Bronchial epithelial cell (primary cell): ENCODE results near the gene PI4K2A. TPM values are rescaled to one million over a fixed set of nuclear protein-coding genes. Genes with fewer than 3 reads are reported as not detected.
A peak's percentile ranks its signal among the peaks of the same experiment; 100 is the strongest.

Experiments used
- DNase-seq: peaks from one replicate; pipeline ENCODE4 v3.0.0-alpha.2; 2010; ENCODE audit warnings: low read depth
- FAIRE-seq: peaks from 2 replicates; lab custom pipeline; 2011; peaks lifted over from hg19 to GRCh38; lab: Jason Lieb, UNC
- H3K27me3 ChIP-seq: 2 replicates; pipeline ENCODE4 v1.5.1; 2011; ENCODE audit warnings: low read length; ENCODE audit not compliant: control insufficient read depth, insufficient read depth
- H3K36me3 ChIP-seq: 2 replicates; pipeline ENCODE4 v1.5.1; 2011; ENCODE audit warnings: low read length; ENCODE audit not compliant: control insufficient read depth, insufficient read depth
- H3K4me3 ChIP-seq: 2 replicates; pipeline ENCODE4 v1.5.1; 2011; ENCODE audit warnings: mild to moderate bottlenecking, low read depth, low read length, control low read depth
- CTCF ChIP-seq: IDR thresholded peaks from 2 replicates; pipeline ENCODE4 v1.5.1; 2011; ENCODE audit warnings: mild to moderate bottlenecking, moderate library complexity, low read length, control low read depth, inconsistent platforms; ENCODE audit not compliant: insufficient read depth, severe bottlenecking
- total RNA-seq: library from RNA; depleted of rRNA; stranded (reverse); fragments of >200 nt; gene quantifications from 2 replicates; pipeline ENCODE4 v1.2.1, GENCODE V29; 2014

The PI4K2A gene
- total RNA-seq, 1 donor from 2014 or later: 33.7 TPM

DNA sequence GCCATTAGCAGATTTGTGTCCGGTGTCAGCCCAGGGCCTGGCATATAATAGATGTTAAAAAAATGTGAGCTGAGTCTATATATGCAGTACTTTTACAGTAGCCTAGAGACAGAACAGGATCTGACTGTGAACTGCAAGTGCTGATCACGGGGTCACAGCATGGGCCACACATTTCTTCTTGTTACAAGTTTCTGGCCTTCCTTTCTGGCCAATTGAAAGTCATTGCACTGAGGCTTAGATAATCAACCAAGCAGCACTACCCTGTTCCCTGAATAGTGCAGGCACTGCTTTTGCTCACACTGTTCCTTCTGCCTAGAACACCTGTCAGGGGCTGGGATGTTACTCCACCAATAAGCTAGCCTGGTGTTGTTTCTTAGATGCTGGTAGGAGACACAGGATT lies 67.7 kb downstream of the PI4K2A start:
- Histone ChIP-seq H3K36me3 (no peaks in the 10 kb centered on the region), H3K4me3 (no peak overlapping the region), H3K27me3 (no peaks in the 10 kb centered on the region)
- DNase-seq (no peak), FAIRE-seq (no peak)
- no peak for TF ChIP-seq CTCF

- peak; percentile 76 for TF ChIP-seq CTCF
- H3K4me3 ChIP-seq: no peak overlapping the region
- no peak for FAIRE-seq
- H3K27me3 ChIP-seq: no peaks in the 10 kb centered on the region
- H3K36me3 ChIP-seq: no peaks in the 10 kb centered on the region
- DNase-seq: peak; percentile 67
Observed at GRCh38 chr10:97708976-97709946, 68.8 kb downstream of the PI4K2A start.

GRCh38 chr10:97711640-97712572 lies 71.4 kb downstream of the PI4K2A start:
- no peak for FAIRE-seq
- no peak for DNase-seq

GRCh38 chr10:97713339-97713825 lies 72.9 kb downstream of the PI4K2A start, which contains the start of gene MARVELD1:
TSS of gene MARVELD1 (plus strand) at chr10:97713730. CDS start at chr10:97713877, 147 bp downstream.
- H3K27me3 ChIP-seq: no peaks in the 10 kb centered on the region
- H3K36me3 ChIP-seq: peaks cover 5% of the 10 kb centered on the region
- no peak for FAIRE-seq
- peak; percentile 45 for DNase-seq
- peak within 1 kb of the TSS; percentile 55 for H3K4me3 ChIP-seq
- TF ChIP-seq CTCF: no peak

More at GRCh38 chr10:97711640-97712572, 71.4 kb downstream of the PI4K2A start:
- H3K27me3 ChIP-seq: no peaks in the 10 kb centered on the region
- no peaks in the 10 kb centered on the region for H3K36me3 ChIP-seq
- TF ChIP-seq CTCF: no peak
- H3K4me3 ChIP-seq: no peak overlapping the region

DNA sequence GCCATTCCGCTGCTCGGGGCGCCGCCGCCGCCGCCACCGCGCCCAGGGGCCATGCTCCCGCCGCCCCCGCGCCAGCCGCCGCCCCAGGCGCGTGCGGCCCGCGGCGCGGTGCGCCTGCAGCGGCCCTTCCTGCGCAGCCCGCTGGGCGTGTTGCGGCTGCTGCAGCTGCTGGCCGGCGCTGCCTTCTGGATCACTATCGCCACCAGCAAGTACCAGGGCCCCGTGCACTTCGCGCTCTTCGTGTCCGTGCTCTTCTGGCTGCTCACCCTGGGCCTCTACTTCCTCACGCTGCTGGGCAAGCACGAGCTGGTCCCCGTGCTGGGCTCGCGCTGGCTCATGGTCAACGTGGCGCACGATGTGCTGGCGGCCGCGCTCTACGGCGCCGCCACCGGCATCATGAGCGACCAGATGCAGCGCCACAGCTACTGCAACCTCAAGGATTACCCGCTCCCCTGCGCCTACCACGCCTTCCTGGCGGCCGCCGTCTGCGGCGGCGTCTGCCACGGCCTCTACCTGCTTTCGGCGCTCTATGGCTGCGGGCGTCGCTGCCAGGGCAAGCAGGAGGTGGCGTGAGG lies 73.4 kb downstream of the PI4K2A start:
- FAIRE-seq: no peak

More for the DNA sequence above, 73.4 kb downstream of the PI4K2A start:
- peak overlapping the region; percentile 55 for H3K4me3 ChIP-seq
- H3K36me3 ChIP-seq: peaks cover 5% of the 10 kb centered on the region
- peak; percentile 54 for TF ChIP-seq CTCF
- DNase-seq: peak; percentile 74
- H3K27me3 ChIP-seq: no peaks in the 10 kb centered on the region
